ENCODE data around the gene FBXO11.

GRCh38 chr2:47741101-47741500, 165.2 kb downstream of the FBXO11 start:
- TF ChIP-seq CTCF (IDR thresholded peaks at IDR 0.05) (no peak), POLR2AphosphoS5 (IDR thresholded peaks at IDR 0.05) (no peak), POLR2A (IDR thresholded peaks at IDR 0.05) (no peak)

Measured in transverse colon (tissue), 4 donors.